A673 (cell line): ENCODE data around the gene SPG11.

Source experiments
- CTCF ChIP-seq: fragments of 300-800, 200-600 bp; sonication (generic); conservative IDR thresholded peaks from 2 replicates; pipeline ENCODE4 v1.5.1; 2017; ENCODE audit warnings: low read depth, mild to moderate bottlenecking, antibody characterized with exemption, low read length, moderate library complexity, mixed read lengths
- EZH2 ChIP-seq: fragments of 200-600 bp; sonication (generic); IDR thresholded peaks from 2 replicates; pipeline ENCODE4 v1.6.1; 2017; ENCODE audit warnings: borderline replicate concordance, low read depth, mild to moderate bottlenecking, mixed read lengths, antibody characterized with exemption, low read length; ENCODE audit not compliant: poor library complexity, severe bottlenecking

DNA sequence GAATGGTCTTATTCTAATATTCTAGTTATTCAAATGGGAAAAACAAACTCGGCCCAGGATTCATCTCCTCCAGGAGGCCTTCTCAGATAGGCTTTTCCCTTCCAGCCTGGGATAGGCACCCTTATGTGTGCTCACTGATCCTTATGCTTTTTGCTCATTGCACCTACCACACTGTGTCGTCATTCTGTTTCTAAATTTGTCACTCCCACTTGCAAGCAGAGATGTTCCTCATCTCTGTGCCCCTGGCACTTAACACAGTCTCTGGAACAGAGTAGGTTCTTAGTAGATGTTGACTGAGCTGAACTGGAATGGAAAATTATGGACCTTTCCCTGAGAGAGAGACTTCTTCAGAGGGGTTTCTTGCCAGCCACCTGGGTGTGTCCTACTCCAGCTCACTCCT, 18.7 kb upstream of the SPG11 start:
- TF ChIP-seq EZH2 (no peak), CTCF (no peak)
